Measurements from ENCODE around the gene ACD. TPM values are rescaled to one million over a fixed set of nuclear protein-coding genes. Genes with fewer than 3 reads are reported as not detected.
A peak's percentile ranks its signal among the peaks of the same experiment; 100 is the strongest.

ACD gene
- total RNA-seq, 1 experiment from 2014 or later: 34.7 TPM

DNA sequence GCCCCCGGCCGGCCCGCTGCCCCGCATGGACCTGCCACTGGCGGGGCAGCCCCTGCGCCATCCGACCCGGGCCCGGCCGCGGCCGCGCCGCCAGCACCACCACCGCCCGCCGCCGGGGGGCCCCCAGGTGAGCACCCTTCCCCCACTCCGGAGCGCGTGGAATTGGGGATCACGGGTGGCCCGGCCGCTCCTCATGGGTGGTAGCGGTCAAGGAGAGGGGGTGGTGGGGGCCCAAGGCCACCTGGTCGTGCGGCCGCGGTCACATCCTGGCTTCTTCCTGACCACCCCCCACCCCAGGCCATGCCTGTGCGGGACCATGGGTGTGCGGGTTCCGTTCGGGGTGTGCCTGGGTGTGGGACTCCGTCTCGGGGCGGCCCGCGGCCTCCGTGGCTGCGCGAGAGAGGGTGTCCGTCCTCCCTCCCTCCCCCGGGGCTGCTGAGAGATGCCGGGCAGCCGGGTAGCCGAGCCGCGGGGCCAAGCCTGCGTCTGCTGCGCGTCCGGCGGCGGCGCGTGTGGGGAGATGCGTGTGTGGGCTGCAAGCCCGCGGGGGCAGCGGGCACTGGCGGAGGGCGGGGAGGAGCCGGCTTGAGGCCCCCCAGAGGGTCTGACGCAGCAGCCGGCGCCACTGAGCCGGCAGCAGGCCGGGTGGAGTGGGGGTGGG is 6.8 kb downstream of the ACD start:
- H3K4me3 ChIP-seq: peak overlapping the region; percentile 45; the same call in 1 of the 2 replicates
- H3K27ac ChIP-seq: no peak overlapping the region
- no peaks in the 10 kb centered on the region for H3K9me2 ChIP-seq (ENCODE audit: insufficient read depth)
- no peak for DNase-seq
- H3K4me1 ChIP-seq (replicated peaks; ENCODE audit: insufficient read depth): 0 out of 2 replicates have a peak, but pooled peaks cover 5% of the 10 kb centered on the region
- H3K27me3 ChIP-seq (ENCODE audit: insufficient read depth, low read depth): peaks cover 38% of the 10 kb centered on the region
- TF ChIP-seq, protein P1, sequence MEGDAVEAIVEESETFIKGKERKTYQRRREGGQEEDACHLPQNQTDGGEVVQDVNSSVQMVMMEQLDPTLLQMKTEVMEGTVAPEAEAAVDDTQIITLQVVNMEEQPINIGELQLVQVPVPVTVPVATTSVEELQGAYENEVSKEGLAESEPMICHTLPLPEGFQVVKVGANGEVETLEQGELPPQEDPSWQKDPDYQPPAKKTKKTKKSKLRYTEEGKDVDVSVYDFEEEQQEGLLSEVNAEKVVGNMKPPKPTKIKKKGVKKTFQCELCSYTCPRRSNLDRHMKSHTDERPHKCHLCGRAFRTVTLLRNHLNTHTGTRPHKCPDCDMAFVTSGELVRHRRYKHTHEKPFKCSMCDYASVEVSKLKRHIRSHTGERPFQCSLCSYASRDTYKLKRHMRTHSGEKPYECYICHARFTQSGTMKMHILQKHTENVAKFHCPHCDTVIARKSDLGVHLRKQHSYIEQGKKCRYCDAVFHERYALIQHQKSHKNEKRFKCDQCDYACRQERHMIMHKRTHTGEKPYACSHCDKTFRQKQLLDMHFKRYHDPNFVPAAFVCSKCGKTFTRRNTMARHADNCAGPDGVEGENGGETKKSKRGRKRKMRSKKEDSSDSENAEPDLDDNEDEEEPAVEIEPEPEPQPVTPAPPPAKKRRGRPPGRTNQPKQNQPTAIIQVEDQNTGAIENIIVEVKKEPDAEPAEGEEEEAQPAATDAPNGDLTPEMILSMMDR (conservative IDR thresholded peaks at IDR 0.05): peak; percentile 47
- 0 out of 2 replicates have a peak, but pooled peaks have one; percentile 53 for TF ChIP-seq EZH2 (IDR thresholded peaks at IDR 0.05; ENCODE audit: low read depth)
- no peaks in the 10 kb centered on the region for H4K20me1 ChIP-seq (ENCODE audit: insufficient read depth)
- intact Hi-C loops (cut with micrococcal nuclease; ENCODE audit: unreplicated experiment): no loop called here
- POLR2A ChIA-PET (ENCODE audit: unreplicated experiment): no interaction called here
- no peaks in the 10 kb centered on the region for H3F3A ChIP-seq (ENCODE audit: insufficient read depth, low read depth)
- peak overlapping the region; percentile 77 for H3K4me2 ChIP-seq
- no peaks in the 10 kb centered on the region for H3K79me2 ChIP-seq (ENCODE audit: low read depth)
- no peaks in the 10 kb centered on the region for H3K9me3 ChIP-seq (ENCODE audit: insufficient read depth, low read depth)
- no TSS peak for BruUV-seq (replicated peaks)
- H2AFZ ChIP-seq: no peak overlapping the region
- no peaks in the 10 kb centered on the region for H3K36me3 ChIP-seq (ENCODE audit: low read depth)
- CTCF ChIA-PET: no interaction called here

DNA sequence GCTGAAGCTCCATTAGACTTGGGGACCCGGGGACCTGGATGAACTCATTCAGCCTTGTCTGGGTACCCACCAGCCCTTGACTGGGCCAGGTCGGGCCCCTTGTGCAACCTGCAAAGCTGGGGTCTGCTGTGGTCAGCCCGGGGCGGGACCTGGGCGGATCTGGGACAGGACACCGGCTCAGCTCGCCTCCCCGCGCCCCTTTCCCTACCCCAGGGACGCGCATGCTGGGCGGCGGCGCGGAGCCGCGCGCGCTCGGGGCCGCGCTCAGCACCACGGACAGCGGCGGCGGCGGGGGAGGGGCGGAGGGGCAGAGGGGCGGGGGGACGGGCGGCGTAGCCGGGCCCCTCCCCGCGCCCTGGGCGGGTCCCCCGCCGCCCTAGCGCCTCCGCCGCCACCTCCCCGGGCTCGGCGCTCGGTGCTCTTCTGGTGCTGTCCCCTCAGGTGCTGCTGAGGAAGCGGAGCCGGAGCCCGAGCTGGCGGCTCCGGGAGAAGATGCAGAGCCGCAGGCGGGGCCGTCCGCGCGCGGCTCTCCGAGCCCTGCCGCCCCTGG is 7.4 kb downstream of the ACD start:
- Histone ChIP-seq H2AFZ (no peak overlapping the region), H3K27ac (no peak overlapping the region), H3K4me1 (replicated peaks; ENCODE audit: insufficient read depth) (0 out of 2 replicates have a peak, but pooled peaks cover 5% of the 10 kb centered on the region), H3K27me3 (ENCODE audit: insufficient read depth, low read depth) (peaks cover 38% of the 10 kb centered on the region), H3K79me2 (ENCODE audit: low read depth) (no peaks in the 10 kb centered on the region), H3F3A (ENCODE audit: insufficient read depth, low read depth) (no peaks in the 10 kb centered on the region), H3K4me3 (peak overlapping the region; percentile 45; the same call in 1 of the 2 replicates), H3K9me3 (ENCODE audit: insufficient read depth, low read depth) (no peaks in the 10 kb centered on the region), H4K20me1 (ENCODE audit: insufficient read depth) (no peaks in the 10 kb centered on the region), H3K9me2 (ENCODE audit: insufficient read depth) (no peaks in the 10 kb centered on the region), H3K4me2 (peak overlapping the region; percentile 77; the same call in 1 of the 2 replicates), H3K36me3 (ENCODE audit: low read depth) (no peaks in the 10 kb centered on the region)
- POLR2A ChIA-PET (ENCODE audit: unreplicated experiment): no interaction called here
- no TSS peak for BruUV-seq (replicated peaks)
- no peak for TF ChIP-seq EZH2 (IDR thresholded peaks at IDR 0.05; ENCODE audit: low read depth)
- TF ChIP-seq, protein P1 (conservative IDR thresholded peaks at IDR 0.05): no peak
- intact Hi-C loops (cut with micrococcal nuclease; ENCODE audit: unreplicated experiment): no loop called here
- no peak for DNase-seq
- CTCF ChIA-PET: no interaction called here

DNA sequence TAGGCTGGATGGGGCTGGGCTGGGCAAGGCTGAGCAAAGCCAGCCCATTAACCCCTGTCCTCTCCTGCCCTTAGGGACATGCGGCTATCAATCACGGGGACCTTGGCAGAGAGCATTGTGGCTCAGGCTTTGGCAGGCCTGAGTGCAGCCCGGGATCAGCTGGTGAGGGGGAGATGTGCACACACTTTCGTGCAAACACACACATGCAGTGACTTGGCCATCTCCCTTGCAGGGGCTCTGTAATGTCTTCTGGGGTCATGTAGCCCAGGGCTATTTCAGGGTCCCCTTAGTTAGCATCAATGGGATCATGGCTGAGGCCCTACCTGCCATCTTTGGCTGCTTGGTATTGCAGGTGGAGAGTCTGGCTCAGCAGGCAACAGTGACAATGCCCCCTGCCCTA is 8.2 kb downstream of the ACD start:
- intact Hi-C loops (cut with micrococcal nuclease; ENCODE audit: unreplicated experiment): no loop called here
- POLR2A ChIA-PET (ENCODE audit: unreplicated experiment): interaction anchor here (0.6 to 0.9 kb wide), 2 partner anchors 8 to 171 kb away, joined by 4 read pairs; partner anchors contain the start of genes ACD and ATP6V0D1
- DNase-seq: no peak
- H3K9me3 ChIP-seq (ENCODE audit: insufficient read depth, low read depth): no peaks in the 10 kb centered on the region
- H3K9me2 ChIP-seq (ENCODE audit: insufficient read depth): no peaks in the 10 kb centered on the region
- no peaks in the 10 kb centered on the region for H3K36me3 ChIP-seq (ENCODE audit: low read depth)
- 0 out of 2 replicates have a peak, but pooled peaks cover 5% of the 10 kb centered on the region for H3K4me1 ChIP-seq (replicated peaks; ENCODE audit: insufficient read depth)
- TF ChIP-seq EZH2 (IDR thresholded peaks at IDR 0.05; ENCODE audit: low read depth): no peak
- TF ChIP-seq, protein P1 (conservative IDR thresholded peaks at IDR 0.05): no peak
- no peaks in the 10 kb centered on the region for H3K79me2 ChIP-seq (ENCODE audit: low read depth)
- no peak overlapping the region for H3K27ac ChIP-seq
- no peak overlapping the region for H3K4me2 ChIP-seq
- H2AFZ ChIP-seq: no peak overlapping the region
- CTCF ChIA-PET: no interaction called here
- no peak overlapping the region for H3K4me3 ChIP-seq
- H3F3A ChIP-seq (ENCODE audit: insufficient read depth, low read depth): no peaks in the 10 kb centered on the region
- no peaks in the 10 kb centered on the region for H4K20me1 ChIP-seq (ENCODE audit: insufficient read depth)
- no TSS peak for BruUV-seq (replicated peaks)
- peaks cover 38% of the 10 kb centered on the region for H3K27me3 ChIP-seq (ENCODE audit: insufficient read depth, low read depth)

Measured in PC-9 (cell line).